Bronchial epithelial cell (primary cell): ENCODE data around the gene ADAM10. TPM values are rescaled to one million over a fixed set of nuclear protein-coding genes. Genes with fewer than 3 reads are reported as not detected.

ENCODE experiments used
- DNase-seq: peaks from one replicate; pipeline ENCODE4 v3.0.0-alpha.2; 2010; ENCODE audit warnings: low read depth
- FAIRE-seq: peaks from 2 replicates; lab custom pipeline; 2011; peaks lifted over from hg19 to GRCh38; lab: Jason Lieb, UNC
- H3K27me3 ChIP-seq: 2 replicates; pipeline ENCODE4 v1.5.1; 2011; ENCODE audit warnings: low read length; ENCODE audit not compliant: control insufficient read depth, insufficient read depth
- H3K36me3 ChIP-seq: 2 replicates; pipeline ENCODE4 v1.5.1; 2011; ENCODE audit warnings: low read length; ENCODE audit not compliant: control insufficient read depth, insufficient read depth
- H3K4me3 ChIP-seq: 2 replicates; pipeline ENCODE4 v1.5.1; 2011; ENCODE audit warnings: mild to moderate bottlenecking, low read depth, low read length, control low read depth
- total RNA-seq: library from RNA; depleted of rRNA; stranded (reverse); fragments of >200 nt; gene quantifications from 2 replicates; pipeline ENCODE4 v1.2.1, GENCODE V29; 2014
- TF ChIP-seq, protein P1 (sequence below): IDR thresholded peaks from 2 replicates; pipeline ENCODE4 v1.5.1; 2011; ENCODE audit warnings: mild to moderate bottlenecking, moderate library complexity, low read length, control low read depth, inconsistent platforms; ENCODE audit not compliant: insufficient read depth, severe bottlenecking

Gene ADAM10
- total RNA-seq, 1 donor from 2014 or later, result 112 TPM

DNA sequence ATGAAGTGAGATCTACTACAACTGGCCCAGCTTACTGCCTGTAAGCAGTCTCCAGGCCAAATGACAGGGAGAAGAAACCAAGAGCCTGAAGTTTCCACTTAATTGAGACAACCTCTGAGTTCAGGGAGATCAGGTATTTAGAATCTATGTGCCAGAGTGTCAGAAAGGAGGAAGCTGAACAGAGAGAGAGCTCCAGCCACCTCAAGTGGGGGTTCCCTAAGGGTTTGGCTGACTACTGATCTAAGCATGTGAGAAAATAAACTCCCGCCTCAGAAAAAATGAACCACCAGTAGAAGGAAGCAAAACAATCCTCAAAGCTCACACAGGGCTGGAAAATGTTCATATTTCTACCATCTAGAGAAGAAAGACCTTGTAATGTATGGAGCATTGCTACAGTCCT, 25.0 kb downstream of the ADAM10 start:
- FAIRE-seq (no peak), DNase-seq (no peak)
- no peaks in the 10 kb centered on the region for H3K27me3 ChIP-seq
- peaks cover 1% of the 10 kb centered on the region for H3K36me3 ChIP-seq
- no peak overlapping the region for H3K4me3 ChIP-seq
- TF ChIP-seq, protein P1, sequence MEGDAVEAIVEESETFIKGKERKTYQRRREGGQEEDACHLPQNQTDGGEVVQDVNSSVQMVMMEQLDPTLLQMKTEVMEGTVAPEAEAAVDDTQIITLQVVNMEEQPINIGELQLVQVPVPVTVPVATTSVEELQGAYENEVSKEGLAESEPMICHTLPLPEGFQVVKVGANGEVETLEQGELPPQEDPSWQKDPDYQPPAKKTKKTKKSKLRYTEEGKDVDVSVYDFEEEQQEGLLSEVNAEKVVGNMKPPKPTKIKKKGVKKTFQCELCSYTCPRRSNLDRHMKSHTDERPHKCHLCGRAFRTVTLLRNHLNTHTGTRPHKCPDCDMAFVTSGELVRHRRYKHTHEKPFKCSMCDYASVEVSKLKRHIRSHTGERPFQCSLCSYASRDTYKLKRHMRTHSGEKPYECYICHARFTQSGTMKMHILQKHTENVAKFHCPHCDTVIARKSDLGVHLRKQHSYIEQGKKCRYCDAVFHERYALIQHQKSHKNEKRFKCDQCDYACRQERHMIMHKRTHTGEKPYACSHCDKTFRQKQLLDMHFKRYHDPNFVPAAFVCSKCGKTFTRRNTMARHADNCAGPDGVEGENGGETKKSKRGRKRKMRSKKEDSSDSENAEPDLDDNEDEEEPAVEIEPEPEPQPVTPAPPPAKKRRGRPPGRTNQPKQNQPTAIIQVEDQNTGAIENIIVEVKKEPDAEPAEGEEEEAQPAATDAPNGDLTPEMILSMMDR, result no peak

DNA sequence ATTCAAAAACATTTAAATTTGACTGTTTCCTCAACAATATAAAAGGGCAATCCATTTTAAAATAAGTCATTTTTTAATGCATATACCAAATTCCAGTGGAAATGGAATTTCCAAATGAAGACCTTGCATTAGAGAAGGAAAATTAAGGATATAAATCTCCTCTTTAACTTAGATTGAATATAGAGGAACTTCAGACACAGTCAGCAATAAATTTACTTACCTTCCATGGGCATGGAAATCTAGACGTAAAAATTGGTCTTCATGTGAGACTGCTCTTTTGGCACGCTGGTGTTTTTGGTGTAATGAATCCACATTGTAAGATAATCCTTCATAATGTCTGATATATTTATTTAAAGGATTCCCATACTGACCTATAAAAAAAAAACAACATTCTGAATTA, 32.1 kb downstream of the ADAM10 start:
- no peaks in the 10 kb centered on the region for H3K27me3 ChIP-seq
- H3K4me3 ChIP-seq, result no peak overlapping the region
- TF ChIP-seq, protein P1, result no peak
- DNase-seq, result no peak
- H3K36me3 ChIP-seq, result peaks cover 2% of the 10 kb centered on the region
- FAIRE-seq, result no peak

DNA sequence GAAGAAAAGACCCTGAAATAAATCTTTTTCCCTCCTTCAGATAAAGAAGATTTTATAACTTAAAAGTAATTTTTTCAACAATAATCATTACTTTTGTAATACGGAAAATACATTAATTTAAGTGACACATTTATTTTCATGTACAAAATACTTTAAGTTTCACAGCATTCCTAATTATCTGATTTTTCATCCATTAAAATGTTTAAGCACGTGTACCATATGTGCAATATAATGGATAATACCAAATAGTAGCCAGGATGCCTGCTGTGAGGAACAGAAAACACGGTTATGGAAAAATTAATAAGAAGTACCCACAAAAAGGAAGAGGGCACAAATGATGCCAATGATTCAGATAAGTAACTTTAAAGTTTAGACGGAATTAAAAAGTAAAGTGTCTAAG, 33.5 kb downstream of the ADAM10 start:
- FAIRE-seq, result no peak
- no peak for DNase-seq
- Histone ChIP-seq H3K27me3 (no peaks in the 10 kb centered on the region), H3K36me3 (peaks cover 2% of the 10 kb centered on the region), H3K4me3 (no peak overlapping the region)
- TF ChIP-seq, protein P1, result no peak

DNA sequence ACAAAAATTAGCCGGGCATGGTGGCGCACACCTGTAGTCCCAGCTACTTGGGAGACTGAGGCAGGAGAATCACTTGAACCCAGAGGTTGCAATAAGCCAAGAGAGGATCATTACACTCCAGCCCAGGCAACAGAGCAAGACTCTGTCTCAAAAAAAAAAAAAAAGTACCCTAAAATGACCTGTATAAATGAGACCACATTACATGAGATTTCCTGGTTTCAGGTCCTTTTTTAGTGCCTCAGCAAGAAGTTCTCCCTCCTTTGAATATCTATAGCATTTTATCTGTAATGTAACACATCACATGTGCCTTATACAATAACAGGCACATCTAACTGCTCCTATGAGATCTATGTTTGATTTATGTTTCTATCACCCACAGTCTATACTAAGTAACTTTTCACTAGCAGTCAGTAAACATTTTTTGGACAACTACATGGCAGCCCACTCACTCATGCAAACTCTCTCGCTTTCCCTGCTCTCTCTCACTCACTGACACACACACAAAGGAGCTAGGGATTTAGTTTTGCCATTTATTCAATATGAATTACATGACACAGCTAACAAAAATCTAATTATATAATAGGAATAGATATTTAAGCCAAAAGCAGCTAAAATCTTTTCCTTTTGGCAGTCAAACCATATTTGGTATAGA, 34.1 kb downstream of the ADAM10 start:
- Histone ChIP-seq H3K27me3 (no peaks in the 10 kb centered on the region), H3K4me3 (no peak overlapping the region), H3K36me3 (peaks cover 2% of the 10 kb centered on the region)
- DNase-seq (no peak), FAIRE-seq (no peak)
- TF ChIP-seq, protein P1, result no peak

DNA sequence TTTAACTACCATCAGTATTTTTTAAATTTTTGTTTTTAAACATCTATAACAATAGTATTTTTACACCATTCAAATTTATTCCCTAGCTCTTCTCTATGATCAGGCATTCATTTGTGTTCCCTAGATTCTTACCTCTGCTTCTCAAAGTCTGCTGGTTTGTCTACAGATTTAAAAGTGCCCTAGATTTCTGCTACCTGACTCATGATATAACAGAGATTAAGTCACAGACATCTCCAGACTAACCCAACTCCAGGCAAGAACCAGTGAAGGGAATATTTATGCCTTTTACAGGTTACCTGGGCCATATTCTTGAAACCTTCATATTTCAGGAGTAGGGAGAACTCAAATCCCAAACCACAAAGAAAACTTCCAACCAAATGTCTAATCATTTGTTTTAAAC, 38.8 kb downstream of the ADAM10 start:
- Histone ChIP-seq H3K36me3 (peaks cover 2% of the 10 kb centered on the region), H3K27me3 (no peaks in the 10 kb centered on the region), H3K4me3 (no peak overlapping the region)
- no peak for FAIRE-seq
- DNase-seq, result peak; percentile 16
- TF ChIP-seq, protein P1, result no peak

DNA sequence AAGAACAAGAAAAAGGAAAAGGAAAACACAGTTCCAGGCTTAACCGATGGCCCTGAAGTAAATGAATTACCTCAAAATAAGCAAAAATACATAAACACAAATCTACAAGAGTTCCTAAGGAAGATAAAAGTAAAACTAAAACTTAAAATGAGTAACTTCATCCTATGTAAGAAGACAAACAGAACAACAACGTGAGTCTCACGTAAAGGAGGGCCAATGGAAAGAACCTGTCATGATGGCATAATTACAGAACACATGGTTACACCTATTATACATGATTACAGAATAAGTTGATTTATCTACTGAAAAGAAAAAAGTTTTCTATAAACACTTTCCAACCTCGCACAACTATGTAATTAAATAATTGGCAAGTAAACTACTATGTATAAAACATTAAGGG, 42.1 kb downstream of the ADAM10 start:
- Histone ChIP-seq H3K27me3 (no peaks in the 10 kb centered on the region), H3K36me3 (no peaks in the 10 kb centered on the region), H3K4me3 (no peak overlapping the region)
- TF ChIP-seq, protein P1, result no peak
- DNase-seq, result no peak
- no peak for FAIRE-seq
